GM23338 (cell line): ENCODE measurements around the gene OSBPL1A. TPM values are rescaled to one million over a fixed set of nuclear protein-coding genes. Genes with fewer than 3 reads are reported as not detected.

Experiments used
- ATAC-seq: fragments of 200-7000 bp; cut with Tn5 transposase; 3 replicates; pipeline ENCODE4 v1.9.1; 2020
- DNase-seq: peaks from one replicate; pipeline ENCODE4 v3.0.0-alpha.2; 2015; ENCODE audit warnings: low spot score
- H2AFZ ChIP-seq: fragments of 200-600 bp; sonication (generic); 2 replicates; pipeline ENCODE4 v1.8.0; 2016; ENCODE audit warnings: antibody characterized with exemption, mild to moderate bottlenecking, moderate library complexity
- H3F3A ChIP-seq: fragments of 200-600 bp; sonication (generic); replicated peaks from 2 replicates; pipeline ENCODE4 v1.8.0; 2017; ENCODE audit warnings: antibody characterized with exemption, mixed run types, low read depth
- H3K27ac ChIP-seq: fragments of 200-600 bp; sonication (generic); 2 replicates; pipeline ENCODE4 v1.6.1; 2016; ENCODE audit warnings: low read depth
- H3K27me3 ChIP-seq: fragments of 200-600 bp; sonication (generic); 2 replicates; pipeline ENCODE4 v1.8.0; 2016; ENCODE audit warnings: mild to moderate bottlenecking, mixed run types, moderate library complexity; ENCODE audit not compliant: insufficient read depth
- H3K36me3 ChIP-seq: fragments of 200-600 bp; sonication (generic); 2 replicates; pipeline ENCODE4 v1.8.0; 2016; ENCODE audit warnings: mild to moderate bottlenecking; ENCODE audit not compliant: insufficient read depth
- H3K4me1 ChIP-seq: fragments of 200-600 bp; sonication (generic); 2 replicates; pipeline ENCODE4 v1.8.0; 2016; ENCODE audit warnings: mild to moderate bottlenecking, moderate library complexity; ENCODE audit not compliant: insufficient read depth
- H3K4me2 ChIP-seq: fragments of 200-600 bp; sonication (generic); 2 replicates; pipeline ENCODE4 v1.7.1; 2017; ENCODE audit warnings: mixed run types
- H3K4me3 ChIP-seq: fragments of 200-600 bp; sonication (generic); 2 replicates; pipeline ENCODE4 v1.6.1; 2016; ENCODE audit warnings: mixed run types
- H3K79me2 ChIP-seq: fragments of 200-600 bp; sonication (generic); replicated peaks from 2 replicates; pipeline ENCODE4 v1.8.0; 2017; ENCODE audit warnings: mild to moderate bottlenecking; ENCODE audit not compliant: insufficient read depth
- H3K9me2 ChIP-seq: fragments of 200-600 bp; sonication (generic); 2 replicates; pipeline ENCODE4 v1.8.0; 2017; ENCODE audit not compliant: insufficient read depth
- H4K20me1 ChIP-seq: fragments of 200-600 bp; sonication (generic); replicated peaks from 2 replicates; pipeline ENCODE4 v1.8.0; 2017; ENCODE audit warnings: mild to moderate bottlenecking; ENCODE audit not compliant: insufficient read depth
- H3K27ac Mint-ChIP-seq: 2 replicates; pipeline ENCODE4 v1.8.0; 2020; ENCODE audit warnings: inconsistent platforms, mild to moderate bottlenecking, moderate library complexity, mixed read lengths
- H3K27me3 Mint-ChIP-seq: 3 replicates; pipeline ENCODE4 v1.8.0; 2022; ENCODE audit warnings: low read depth, mild to moderate bottlenecking, moderate library complexity, mixed read lengths, inconsistent platforms; ENCODE audit not compliant: insufficient read depth, poor library complexity
- H3K36me3 Mint-ChIP-seq: 3 replicates; pipeline ENCODE4 v1.8.0; 2021; ENCODE audit warnings: low read depth, mild to moderate bottlenecking, inconsistent platforms, moderate library complexity, mixed read lengths
- H3K4me1 Mint-ChIP-seq: 3 replicates; pipeline ENCODE4 v1.8.0; 2020; ENCODE audit warnings: mild to moderate bottlenecking, inconsistent platforms, mixed read lengths
- H3K4me3 Mint-ChIP-seq: 3 replicates; pipeline ENCODE4 v1.8.0; 2021; ENCODE audit warnings: moderate library complexity, mild to moderate bottlenecking, inconsistent platforms, mixed read lengths
- H3K9me3 Mint-ChIP-seq: 3 replicates; pipeline ENCODE4 v1.8.0; 2020; ENCODE audit warnings: moderate library complexity, mild to moderate bottlenecking, inconsistent platforms, mixed read lengths
- CREB1 ChIP-seq: fragments of 250-450 bp; sonication (Bioruptor Pico); IDR thresholded peaks from 2 replicates; pipeline ENCODE4 v1.5.0; 2020; ENCODE audit warnings: low read depth, mild to moderate bottlenecking, moderate library complexity
- EZH2 ChIP-seq: fragments of 200-600 bp; sonication (generic); IDR thresholded peaks from one replicate; pipeline ENCODE4 v1.8.0; 2017; ENCODE audit warnings: antibody characterized with exemption, mild to moderate bottlenecking, low read depth; ENCODE audit not compliant: unreplicated experiment
- EZH2phosphoT487 ChIP-seq: fragments of 200-600 bp; sonication (generic); IDR thresholded peaks from one replicate; pipeline ENCODE4 v1.8.1; 2018; ENCODE audit warnings: antibody characterized with exemption; ENCODE audit not compliant: unreplicated experiment
- JUNB ChIP-seq: IDR thresholded peaks from one replicate; pipeline ENCODE4 v1.6.1; 2016; ENCODE audit warnings: antibody characterized with exemption; ENCODE audit not compliant: unreplicated experiment
- NANOG ChIP-seq: IDR thresholded peaks from 2 replicates; pipeline ENCODE4 v1.6.1; 2016; ENCODE audit warnings: antibody characterized with exemption, borderline replicate concordance
- POLR2AphosphoS5 ChIP-seq: IDR thresholded peaks from 2 replicates; pipeline ENCODE4 v1.6.1; 2016; ENCODE audit warnings: antibody characterized with exemption, low read depth
- STAT1 ChIP-seq: IDR thresholded peaks from one replicate; pipeline ENCODE4 v1.6.1; 2016; ENCODE audit warnings: antibody characterized with exemption; ENCODE audit not compliant: unreplicated experiment
- ZNF114 ChIP-seq: fragments of 250-450 bp; sonication (Bioruptor Pico); IDR thresholded peaks from 2 replicates; pipeline ENCODE4 v1.5.0; 2020; ENCODE audit warnings: mild to moderate bottlenecking, moderate library complexity
- ZNF331 ChIP-seq: fragments of 250-450 bp; sonication (Bioruptor Pico); IDR thresholded peaks from 2 replicates; pipeline ENCODE4 v1.5.0; 2020; ENCODE audit warnings: low read depth, mild to moderate bottlenecking, moderate library complexity
- polyA plus RNA-seq: library from polyadenylated mRNA; unstranded; fragments of >200 nt; fragmentation: Nextera tagmentation; extraction: Ambion mirVana; gene quantifications from 2 replicates; pipeline ENCODE4 v1.2.1, GENCODE V29; 2016
- total RNA-seq: library from RNA; depleted of rRNA; stranded (reverse); fragments of >200 nt; shearing (Covaris generic); gene quantifications from 2 replicates; pipeline ENCODE4 v1.2.3, GENCODE V29; 2014
- TF ChIP-seq, protein P1 (sequence below), 2 experiments: fragments of 200-600 bp in 1 of 2; sonication (generic) in 1 of 2; conservative IDR thresholded peaks; 2 replicates each; pipeline versions ENCODE4 v1.5.1 to v1.6.1; 2016 to 2017; ENCODE audit warnings: antibody characterized with exemption in 2 of 2, low read depth in 2 of 2, mild to moderate bottlenecking in 2 of 2, moderate library complexity in 1 of 2
- TF ChIP-seq, protein P2 (sequence below): IDR thresholded peaks from one replicate; pipeline ENCODE4 v1.6.1; 2018; ENCODE audit warnings: antibody characterized with exemption; ENCODE audit not compliant: unreplicated experiment
- TF ChIP-seq, protein P3 (sequence below): fragments of 250-450 bp; sonication (Bioruptor Pico); IDR thresholded peaks from 2 replicates; pipeline ENCODE4 v1.5.0; 2020; ENCODE audit warnings: mild to moderate bottlenecking, moderate library complexity

The OSBPL1A gene
- total and polyA plus RNA-seq, 2 experiments from 2014 or later: 55.6 to 71.4 TPM

- H3K36me3 Mint-ChIP-seq: no peaks in the 10 kb centered on the region
- Histone ChIP-seq H3K36me3 (no peaks in the 10 kb centered on the region), H3K27me3 (no peaks in the 10 kb centered on the region), H3K4me2 (no peak overlapping the region), H3K4me1 (peaks cover 4% of the 10 kb centered on the region), H3K79me2 (no peaks in the 10 kb centered on the region), H3K9me2 (no peaks in the 10 kb centered on the region), H3K27ac (no peak overlapping the region), H3F3A (0 out of 2 replicates have a peak, but pooled peaks cover 6% of the 10 kb centered on the region), H4K20me1 (no peaks in the 10 kb centered on the region), H2AFZ (peak overlapping the region; percentile 93), H3K4me3 (no peak overlapping the region)
- H3K9me3 Mint-ChIP-seq: no peaks in the 10 kb centered on the region
- no peak overlapping the region for H3K4me3 Mint-ChIP-seq
- no peak for ATAC-seq
- peaks cover 4% of the 10 kb centered on the region for H3K27me3 Mint-ChIP-seq
- no peak overlapping the region for H3K27ac Mint-ChIP-seq
- DNase-seq: no peak
- peaks cover 4% of the 10 kb centered on the region for H3K4me1 Mint-ChIP-seq
- no peak for TF ChIP-seq NANOG
- no peak for TF ChIP-seq JUNB
- no peak for TF ChIP-seq EZH2
- TF ChIP-seq POLR2AphosphoS5: no peak
- no peak for TF ChIP-seq EZH2phosphoT487
- no peak for TF ChIP-seq ZNF114 (CRISPR knock-in tag)
- TF ChIP-seq CREB1 (CRISPR knock-in tag): no peak
- TF ChIP-seq, protein P1, sequence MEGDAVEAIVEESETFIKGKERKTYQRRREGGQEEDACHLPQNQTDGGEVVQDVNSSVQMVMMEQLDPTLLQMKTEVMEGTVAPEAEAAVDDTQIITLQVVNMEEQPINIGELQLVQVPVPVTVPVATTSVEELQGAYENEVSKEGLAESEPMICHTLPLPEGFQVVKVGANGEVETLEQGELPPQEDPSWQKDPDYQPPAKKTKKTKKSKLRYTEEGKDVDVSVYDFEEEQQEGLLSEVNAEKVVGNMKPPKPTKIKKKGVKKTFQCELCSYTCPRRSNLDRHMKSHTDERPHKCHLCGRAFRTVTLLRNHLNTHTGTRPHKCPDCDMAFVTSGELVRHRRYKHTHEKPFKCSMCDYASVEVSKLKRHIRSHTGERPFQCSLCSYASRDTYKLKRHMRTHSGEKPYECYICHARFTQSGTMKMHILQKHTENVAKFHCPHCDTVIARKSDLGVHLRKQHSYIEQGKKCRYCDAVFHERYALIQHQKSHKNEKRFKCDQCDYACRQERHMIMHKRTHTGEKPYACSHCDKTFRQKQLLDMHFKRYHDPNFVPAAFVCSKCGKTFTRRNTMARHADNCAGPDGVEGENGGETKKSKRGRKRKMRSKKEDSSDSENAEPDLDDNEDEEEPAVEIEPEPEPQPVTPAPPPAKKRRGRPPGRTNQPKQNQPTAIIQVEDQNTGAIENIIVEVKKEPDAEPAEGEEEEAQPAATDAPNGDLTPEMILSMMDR (conservative IDR thresholded peaks at IDR 0.05; ENCODE audit: low read depth in 2 of 2): no peak
- no peak for TF ChIP-seq STAT1
- TF ChIP-seq, protein P2, sequence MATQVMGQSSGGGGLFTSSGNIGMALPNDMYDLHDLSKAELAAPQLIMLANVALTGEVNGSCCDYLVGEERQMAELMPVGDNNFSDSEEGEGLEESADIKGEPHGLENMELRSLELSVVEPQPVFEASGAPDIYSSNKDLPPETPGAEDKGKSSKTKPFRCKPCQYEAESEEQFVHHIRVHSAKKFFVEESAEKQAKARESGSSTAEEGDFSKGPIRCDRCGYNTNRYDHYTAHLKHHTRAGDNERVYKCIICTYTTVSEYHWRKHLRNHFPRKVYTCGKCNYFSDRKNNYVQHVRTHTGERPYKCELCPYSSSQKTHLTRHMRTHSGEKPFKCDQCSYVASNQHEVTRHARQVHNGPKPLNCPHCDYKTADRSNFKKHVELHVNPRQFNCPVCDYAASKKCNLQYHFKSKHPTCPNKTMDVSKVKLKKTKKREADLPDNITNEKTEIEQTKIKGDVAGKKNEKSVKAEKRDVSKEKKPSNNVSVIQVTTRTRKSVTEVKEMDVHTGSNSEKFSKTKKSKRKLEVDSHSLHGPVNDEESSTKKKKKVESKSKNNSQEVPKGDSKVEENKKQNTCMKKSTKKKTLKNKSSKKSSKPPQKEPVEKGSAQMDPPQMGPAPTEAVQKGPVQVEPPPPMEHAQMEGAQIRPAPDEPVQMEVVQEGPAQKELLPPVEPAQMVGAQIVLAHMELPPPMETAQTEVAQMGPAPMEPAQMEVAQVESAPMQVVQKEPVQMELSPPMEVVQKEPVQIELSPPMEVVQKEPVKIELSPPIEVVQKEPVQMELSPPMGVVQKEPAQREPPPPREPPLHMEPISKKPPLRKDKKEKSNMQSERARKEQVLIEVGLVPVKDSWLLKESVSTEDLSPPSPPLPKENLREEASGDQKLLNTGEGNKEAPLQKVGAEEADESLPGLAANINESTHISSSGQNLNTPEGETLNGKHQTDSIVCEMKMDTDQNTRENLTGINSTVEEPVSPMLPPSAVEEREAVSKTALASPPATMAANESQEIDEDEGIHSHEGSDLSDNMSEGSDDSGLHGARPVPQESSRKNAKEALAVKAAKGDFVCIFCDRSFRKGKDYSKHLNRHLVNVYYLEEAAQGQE: no peak
Observed at GRCh38 chr18:24420551-24420950, 22.9 kb upstream of the OSBPL1A start.

- H3K79me2 ChIP-seq: no peaks in the 10 kb centered on the region
- peaks cover 6% of the 10 kb centered on the region for H3K27me3 Mint-ChIP-seq
- H3K4me3 ChIP-seq: no peak overlapping the region
- H3K9me2 ChIP-seq: no peaks in the 10 kb centered on the region
- no peak overlapping the region for H3K4me2 ChIP-seq
- no peak overlapping the region for H3K27ac Mint-ChIP-seq
- no peaks in the 10 kb centered on the region for H3K27me3 ChIP-seq
- no peaks in the 10 kb centered on the region for H3K36me3 Mint-ChIP-seq
- no peaks in the 10 kb centered on the region for H3K36me3 ChIP-seq
- H2AFZ ChIP-seq: peak overlapping the region; percentile 26; the same call in 1 of the 2 replicates
- H3K27ac ChIP-seq: no peak overlapping the region
- ATAC-seq (no peak), DNase-seq (no peak)
- no peak overlapping the region for H3K4me3 Mint-ChIP-seq
- no peaks in the 10 kb centered on the region for H3K4me1 ChIP-seq
- H3F3A ChIP-seq: 0 out of 2 replicates have a peak, but pooled peaks cover 3% of the 10 kb centered on the region
- H3K9me3 Mint-ChIP-seq: no peaks in the 10 kb centered on the region
- H4K20me1 ChIP-seq: no peaks in the 10 kb centered on the region
- H3K4me1 Mint-ChIP-seq: peaks cover 3% of the 10 kb centered on the region
- TF ChIP-seq ZNF331 (CRISPR knock-in tag): no peak
- no peak for TF ChIP-seq STAT1
- no peak for TF ChIP-seq POLR2AphosphoS5
- TF ChIP-seq JUNB: no peak
- TF ChIP-seq, protein P3, sequence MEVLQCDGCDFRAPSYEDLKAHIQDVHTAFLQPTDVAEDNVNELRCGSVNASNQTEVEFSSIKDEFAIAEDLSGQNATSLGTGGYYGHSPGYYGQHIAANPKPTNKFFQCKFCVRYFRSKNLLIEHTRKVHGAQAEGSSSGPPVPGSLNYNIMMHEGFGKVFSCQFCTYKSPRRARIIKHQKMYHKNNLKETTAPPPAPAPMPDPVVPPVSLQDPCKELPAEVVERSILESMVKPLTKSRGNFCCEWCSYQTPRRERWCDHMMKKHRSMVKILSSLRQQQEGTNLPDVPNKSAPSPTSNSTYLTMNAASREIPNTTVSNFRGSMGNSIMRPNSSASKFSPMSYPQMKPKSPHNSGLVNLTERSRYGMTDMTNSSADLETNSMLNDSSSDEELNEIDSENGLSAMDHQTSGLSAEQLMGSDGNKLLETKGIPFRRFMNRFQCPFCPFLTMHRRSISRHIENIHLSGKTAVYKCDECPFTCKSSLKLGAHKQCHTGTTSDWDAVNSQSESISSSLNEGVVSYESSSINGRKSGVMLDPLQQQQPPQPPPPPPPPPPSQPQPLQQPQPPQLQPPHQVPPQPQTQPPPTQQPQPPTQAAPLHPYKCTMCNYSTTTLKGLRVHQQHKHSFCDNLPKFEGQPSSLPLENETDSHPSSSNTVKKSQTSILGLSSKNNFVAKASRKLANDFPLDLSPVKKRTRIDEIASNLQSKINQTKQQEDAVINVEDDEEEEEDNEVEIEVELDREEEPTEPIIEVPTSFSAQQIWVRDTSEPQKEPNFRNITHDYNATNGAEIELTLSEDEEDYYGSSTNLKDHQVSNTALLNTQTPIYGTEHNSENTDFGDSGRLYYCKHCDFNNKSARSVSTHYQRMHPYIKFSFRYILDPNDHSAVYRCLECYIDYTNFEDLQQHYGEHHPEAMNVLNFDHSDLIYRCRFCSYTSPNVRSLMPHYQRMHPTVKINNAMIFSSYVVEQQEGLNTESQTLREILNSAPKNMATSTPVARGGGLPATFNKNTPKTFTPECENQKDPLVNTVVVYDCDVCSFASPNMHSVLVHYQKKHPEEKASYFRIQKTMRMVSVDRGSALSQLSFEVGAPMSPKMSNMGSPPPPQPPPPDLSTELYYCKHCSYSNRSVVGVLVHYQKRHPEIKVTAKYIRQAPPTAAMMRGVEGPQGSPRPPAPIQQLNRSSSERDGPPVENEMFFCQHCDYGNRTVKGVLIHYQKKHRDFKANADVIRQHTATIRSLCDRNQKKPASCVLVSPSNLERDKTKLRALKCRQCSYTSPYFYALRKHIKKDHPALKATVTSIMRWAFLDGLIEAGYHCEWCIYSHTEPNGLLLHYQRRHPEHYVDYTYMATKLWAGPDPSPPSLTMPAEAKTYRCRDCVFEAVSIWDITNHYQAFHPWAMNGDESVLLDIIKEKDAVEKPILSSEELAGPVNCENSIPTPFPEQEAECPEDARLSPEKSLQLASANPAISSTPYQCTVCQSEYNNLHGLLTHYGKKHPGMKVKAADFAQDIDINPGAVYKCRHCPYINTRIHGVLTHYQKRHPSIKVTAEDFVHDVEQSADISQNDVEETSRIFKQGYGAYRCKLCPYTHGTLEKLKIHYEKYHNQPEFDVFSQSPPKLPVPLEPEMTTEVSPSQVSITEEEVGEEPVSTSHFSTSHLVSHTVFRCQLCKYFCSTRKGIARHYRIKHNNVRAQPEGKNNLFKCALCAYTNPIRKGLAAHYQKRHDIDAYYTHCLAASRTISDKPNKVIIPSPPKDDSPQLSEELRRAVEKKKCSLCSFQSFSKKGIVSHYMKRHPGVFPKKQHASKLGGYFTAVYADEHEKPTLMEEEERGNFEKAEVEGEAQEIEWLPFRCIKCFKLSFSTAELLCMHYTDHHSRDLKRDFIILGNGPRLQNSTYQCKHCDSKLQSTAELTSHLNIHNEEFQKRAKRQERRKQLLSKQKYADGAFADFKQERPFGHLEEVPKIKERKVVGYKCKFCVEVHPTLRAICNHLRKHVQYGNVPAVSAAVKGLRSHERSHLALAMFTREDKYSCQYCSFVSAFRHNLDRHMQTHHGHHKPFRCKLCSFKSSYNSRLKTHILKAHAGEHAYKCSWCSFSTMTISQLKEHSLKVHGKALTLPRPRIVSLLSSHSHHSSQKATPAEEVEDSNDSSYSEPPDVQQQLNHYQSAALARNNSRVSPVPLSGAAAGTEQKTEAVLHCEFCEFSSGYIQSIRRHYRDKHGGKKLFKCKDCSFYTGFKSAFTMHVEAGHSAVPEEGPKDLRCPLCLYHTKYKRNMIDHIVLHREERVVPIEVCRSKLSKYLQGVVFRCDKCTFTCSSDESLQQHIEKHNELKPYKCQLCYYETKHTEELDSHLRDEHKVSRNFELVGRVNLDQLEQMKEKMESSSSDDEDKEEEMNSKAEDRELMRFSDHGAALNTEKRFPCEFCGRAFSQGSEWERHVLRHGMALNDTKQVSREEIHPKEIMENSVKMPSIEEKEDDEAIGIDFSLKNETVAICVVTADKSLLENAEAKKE (CRISPR knock-in tag): no peak
Observed at GRCh38 chr18:24417480-24417879, 19.9 kb upstream of the OSBPL1A start.
